HG02981 (cell line): ENCODE measurements around the gene CCDC57.
"Not testable (repeated sequence)": the region's sequence is repeated elsewhere in the genome, so short reads cannot be mapped to it uniquely, and the experiment has no call there.

Experiments
- ATAC-seq: cut with Tn5 transposase; IDR thresholded peaks from one replicate; pipeline ENCODE4 v1.9.1; 2021; ENCODE audit warnings: mild to moderate bottlenecking, moderate library complexity; ENCODE audit not compliant: unreplicated experiment

The CCDC57 gene

DNA sequence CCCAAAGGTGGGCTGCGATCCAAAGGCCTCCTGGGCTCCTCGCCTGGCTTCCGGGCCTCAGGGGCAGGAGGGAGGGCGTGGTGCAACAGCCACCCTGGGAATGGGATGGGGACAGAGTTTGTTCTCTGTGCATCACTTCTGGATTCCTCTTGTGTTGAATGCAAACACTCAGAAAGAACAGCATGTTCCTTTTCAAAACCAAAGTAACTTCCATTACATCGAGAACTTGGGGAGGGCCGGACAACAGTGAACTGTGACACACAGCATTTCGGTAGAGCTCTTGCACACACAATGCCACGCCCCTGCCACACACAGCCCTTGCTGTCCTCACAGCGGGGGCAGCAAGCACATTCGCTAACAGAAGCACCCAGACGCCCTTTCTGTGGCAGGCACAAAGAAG lies 78.5 kb downstream of the CCDC57 start:
- no peak for ATAC-seq

DNA sequence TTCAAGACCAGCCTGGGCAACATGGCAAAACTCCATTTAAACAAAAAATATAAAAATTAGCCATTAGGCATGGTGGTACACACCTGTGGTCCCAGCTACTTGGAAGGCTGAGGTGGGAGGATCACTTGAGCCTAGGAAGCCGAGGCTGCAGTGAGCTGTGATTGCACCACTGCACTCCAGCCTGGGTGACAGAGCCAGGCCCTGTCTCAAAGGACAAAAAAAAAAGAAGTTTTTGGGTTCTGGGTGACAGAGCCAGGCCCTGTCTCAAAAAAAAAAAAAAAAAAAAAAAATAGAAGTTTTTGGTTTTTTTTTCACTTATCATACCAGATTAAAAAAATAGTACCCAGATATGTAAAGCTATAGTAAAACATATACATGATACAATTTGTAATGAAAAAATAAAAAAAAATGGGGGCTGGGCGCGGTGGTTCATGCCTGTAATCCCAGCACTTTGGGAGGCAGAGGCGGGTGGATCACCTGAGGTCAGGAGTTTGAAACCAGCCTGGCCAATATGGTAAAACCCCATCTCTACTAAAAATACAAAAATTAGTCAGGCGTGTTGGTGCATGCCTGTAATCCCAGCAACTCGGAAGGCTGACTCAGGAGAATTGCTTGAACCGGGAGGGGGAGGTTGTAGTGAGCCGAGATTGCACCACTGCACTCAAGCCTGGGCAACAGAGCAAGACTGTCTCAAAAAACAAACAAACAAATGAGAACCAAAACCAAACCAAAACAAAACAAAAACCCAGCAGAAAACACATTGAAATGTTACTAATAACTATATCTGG lies 79.3 kb downstream of the CCDC57 start:
- not testable (repeated sequence) for ATAC-seq

DNA sequence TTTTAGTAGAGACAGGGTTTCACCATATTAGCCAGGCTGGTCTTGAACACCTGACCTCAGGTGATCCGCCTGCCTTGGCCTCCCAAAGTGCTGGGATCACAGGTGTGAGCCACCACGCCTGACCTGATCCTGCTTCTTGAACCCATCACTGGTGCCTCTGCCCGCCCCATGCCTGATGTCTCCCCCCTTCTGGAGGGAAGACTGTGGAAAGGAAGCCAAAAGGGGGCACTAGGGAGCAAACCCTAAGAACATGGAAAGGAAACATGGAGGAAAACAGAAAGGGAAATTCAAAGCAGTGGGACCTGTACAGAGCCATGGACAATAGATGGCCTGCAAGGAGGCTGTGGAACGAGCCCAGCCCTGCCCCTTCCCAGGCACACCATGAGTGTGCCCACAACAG lies 83.5 kb downstream of the CCDC57 start:
- no peak for ATAC-seq

DNA sequence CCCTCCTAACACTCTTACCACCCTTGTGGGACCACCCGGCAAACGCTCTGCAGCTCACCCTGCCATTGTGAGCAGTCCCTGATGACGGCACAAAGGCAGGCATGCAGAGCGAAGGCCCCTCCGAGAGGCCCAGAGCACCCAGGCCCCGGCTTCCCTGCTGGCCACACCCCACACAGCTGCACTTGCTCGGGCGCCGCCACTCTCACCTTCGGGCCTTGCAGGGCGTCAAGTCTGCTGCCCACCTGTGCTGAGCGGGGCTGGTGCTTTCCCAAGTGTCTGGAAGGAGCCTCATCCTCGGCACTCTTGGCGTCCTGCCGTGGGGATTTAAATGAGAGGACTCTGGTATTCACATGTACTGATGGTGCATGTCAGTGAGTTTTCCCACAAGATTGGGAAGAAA lies 84.4 kb downstream of the CCDC57 start:
- no peak for ATAC-seq

DNA sequence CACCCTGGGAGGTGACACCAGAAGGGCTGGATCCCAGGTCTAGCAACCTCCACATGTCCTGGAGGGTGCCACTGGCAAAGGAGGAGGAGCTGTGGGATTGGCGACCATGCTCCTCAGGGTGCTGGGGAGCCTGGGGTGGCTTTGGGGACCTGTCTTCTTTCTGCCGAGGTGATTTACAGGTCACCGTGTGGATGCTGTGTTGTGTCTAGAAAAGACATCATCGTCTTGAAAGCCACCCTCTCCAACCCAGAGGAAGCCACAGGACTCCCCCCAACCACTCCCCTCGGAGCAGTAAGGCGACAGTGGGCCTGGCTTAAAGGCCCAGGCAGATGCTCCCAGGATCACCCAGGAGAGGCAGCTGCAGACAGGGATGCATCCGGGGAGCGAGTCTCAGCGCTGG lies 84.9 kb downstream of the CCDC57 start:
- no peak for ATAC-seq

DNA sequence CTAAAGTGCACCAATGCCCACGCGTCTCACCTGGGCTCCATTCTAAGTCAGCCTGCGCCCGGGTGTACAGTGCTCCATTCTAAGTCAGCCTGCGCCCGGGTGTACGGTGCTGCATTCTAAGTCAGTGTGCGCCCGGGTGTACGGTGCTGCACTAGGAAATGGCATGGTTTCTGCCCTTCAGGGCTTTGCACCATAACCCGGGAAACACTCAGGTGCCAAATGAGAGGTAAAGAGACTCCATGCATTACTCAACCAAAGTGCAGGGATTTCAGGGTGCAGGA lies 85.4 kb downstream of the CCDC57 start:
- no peak for ATAC-seq

DNA sequence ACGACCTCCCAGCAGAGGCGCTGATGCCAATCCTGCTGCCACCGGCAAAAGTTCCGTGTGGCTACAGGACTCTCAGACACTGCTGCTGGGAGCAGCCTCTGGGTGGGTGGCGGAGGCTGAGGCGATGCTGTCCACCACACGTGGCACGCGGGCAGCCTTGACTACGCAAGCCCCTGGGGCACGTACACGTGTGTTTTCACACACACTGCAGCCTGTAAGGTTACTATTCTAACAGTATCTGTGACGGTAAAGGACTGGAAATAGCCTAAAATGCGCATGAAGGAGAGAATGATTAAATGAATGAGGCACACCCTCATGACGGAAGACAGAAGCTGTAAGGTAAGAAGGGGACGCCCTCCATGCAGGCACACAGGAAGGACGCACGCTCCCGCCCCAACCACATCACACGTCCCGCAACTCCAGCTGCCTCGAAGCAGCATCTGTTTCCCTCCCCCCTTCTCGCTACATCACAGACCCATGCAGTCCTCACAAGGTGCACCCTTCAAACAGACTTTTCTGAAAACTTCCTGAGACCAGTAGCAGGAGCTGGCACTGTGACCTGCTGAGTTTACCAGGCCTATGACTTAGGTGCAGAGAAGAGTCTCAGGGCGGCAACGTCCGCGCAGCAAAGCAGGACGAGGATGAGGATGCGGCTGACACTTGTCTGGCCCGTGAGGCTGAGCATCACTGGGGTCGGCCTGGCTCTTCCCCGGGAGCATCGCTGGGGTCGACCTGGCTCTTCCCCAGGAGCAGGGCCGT lies 85.9 kb downstream of the CCDC57 start:
- ATAC-seq: no peak

DNA sequence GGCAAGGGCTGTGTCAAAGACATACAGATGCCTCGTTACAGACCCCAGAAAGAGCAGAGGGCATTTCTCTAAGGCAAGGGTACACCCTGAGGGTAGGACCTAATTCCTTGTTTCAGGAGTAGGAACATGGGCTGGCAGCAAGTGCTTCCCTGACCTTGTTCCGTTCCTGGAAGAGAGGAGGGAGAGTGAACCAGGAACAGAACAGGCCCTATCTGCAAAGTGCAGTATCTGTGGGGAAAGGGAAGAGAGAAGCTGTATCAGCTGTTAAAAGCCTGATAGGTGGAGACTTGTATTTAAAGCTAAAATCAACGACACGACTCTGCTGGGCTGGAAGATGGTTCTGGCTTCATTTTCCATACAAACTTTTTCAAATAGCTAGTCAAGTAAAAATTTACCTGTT lies 88.5 kb downstream of the CCDC57 start:
- no peak for ATAC-seq

DNA sequence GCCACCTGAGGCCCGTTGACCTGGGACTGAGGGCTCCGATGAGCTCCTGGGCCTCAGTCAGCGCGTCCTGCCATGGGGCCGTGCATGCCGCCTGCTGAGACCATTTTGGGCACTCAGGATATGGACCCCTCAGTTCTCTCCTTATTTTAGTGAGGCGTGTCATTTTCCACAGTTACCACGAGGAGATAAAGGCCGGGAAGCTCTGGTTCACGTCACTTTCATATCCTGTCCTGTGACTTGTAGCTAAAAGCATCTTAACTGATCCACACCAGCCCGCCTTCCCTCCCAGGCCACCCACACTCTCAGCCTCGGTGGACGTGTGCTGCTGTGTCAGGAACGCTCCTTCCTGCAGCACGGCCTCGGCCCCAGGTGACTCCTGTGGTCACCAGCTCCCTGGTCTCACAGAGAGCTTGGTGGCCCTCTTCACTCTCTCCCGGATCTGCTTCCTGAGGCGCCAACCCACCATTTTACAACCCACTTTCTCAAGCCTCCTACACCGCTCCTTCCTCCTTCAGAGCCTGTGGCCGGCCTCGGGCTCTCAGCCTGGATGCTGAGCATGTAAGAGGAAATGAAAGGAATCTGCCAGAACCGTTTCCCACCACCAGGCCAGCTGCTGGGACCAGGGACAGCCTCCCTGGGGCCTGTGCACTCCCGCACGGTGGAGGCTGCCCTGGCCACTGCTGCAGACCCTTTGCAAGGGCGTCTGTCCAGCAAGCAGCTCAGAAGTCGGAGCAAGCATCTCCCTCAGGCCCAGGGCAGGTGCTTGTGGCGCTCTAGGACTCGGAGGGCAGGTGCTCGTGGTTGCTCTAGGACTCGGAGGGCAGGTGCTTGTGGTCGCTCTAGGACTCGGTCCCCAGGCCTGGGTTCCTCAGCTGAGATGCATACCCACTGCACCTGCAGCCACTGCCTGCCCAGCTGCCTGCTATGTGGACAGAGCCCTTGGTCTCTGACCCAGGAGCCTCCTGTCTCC lies 90.7 kb downstream of the CCDC57 start:
- no peak for ATAC-seq

DNA sequence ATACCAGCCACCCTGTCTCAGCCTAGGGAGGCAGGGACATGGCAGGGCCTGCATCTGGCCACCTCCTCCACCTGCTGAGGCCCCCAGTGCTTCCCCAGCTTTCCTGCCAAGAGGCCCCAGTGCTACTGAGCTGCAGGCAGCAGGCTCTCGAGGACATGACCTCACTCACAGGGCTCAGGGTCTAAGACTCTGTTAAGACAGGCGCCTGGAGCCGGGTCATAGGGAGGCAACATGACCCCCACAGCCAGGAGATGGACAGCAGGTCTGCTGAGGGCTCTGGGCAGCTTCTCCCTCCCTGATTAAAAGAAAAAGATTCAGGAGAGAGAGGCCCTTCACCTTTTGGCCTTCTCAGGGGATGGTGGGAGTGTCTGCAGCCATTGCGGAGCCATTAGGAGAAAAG lies 91.4 kb downstream of the CCDC57 start:
- no peak for ATAC-seq

DNA sequence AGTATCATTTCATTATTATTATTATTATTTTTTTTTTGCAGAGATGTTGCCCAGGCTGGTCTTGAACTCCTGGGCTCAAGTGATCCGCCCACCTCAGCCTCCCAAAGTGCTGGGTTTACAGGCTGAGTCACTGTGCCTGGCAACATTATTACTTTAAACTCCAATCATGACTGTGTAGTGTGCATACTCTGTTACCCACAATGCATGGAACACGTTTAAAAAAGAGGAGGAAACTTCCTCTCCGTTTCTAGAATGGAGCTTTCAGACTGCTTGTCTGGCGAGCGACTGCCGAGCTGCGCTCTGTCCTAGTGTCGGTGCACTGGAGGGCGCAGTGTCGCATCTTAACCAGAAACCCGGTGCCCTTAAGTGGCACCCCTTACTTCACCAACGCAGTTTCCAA lies 92.5 kb downstream of the CCDC57 start:
- ATAC-seq: no peak

DNA sequence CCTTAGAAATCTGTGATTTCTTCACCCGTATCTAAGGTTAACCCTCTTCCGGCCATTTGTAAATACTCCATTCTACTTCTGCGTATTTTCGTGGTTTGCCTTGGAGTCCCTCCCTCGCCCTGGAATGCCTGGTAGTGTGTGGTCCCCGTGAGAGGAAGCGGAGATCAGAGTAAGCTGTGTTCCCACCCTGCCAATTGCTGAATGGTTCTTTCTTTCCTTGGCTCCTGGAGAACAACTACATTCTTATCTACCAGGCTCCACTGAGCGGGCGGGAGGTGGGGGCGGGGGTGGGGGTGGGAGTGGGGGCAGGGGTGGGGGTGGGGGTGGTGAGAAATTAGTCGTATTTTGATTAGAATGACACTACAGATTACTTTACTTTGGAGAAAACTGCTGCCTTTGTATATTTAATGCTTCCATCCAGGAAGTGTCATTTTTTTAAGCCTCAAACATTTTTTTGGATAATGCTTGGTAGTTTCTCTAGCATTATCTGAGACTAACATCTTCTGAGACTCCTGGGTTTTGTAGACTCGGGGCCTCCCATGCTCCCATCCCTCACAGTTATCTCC lies 93.7 kb downstream of the CCDC57 start:
- ATAC-seq: no peak

DNA sequence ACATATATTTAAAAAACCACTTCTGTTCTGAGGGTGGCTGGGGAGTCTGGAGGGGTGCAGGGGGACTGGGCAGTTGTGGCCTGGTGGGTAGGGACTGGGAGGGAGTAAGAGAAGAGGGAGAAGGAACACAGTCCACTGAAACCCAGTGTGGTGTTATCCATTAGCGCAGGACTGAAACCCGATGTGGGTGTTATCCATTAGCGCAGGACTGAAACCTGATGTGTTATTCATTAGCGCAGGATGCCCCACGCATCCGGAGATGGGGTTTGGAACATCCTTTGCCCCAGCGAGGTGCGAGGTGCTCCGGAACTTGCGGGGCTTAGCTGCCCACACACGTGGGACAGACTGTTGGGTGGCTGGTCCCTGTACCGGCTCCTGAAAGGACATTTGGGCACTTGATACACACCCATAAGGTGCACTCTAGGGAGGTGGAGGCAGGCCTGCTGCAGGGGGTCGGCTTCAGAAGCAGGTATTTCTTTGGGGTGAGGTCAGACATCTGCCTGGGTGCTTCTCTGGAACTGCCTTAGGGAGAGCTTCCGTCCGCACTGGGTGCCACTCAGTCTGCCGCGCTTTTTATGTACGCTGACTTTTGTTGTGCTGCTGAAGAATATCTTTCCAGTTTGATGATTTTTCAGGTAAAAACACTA lies 94.4 kb downstream of the CCDC57 start:
- no peak for ATAC-seq

DNA sequence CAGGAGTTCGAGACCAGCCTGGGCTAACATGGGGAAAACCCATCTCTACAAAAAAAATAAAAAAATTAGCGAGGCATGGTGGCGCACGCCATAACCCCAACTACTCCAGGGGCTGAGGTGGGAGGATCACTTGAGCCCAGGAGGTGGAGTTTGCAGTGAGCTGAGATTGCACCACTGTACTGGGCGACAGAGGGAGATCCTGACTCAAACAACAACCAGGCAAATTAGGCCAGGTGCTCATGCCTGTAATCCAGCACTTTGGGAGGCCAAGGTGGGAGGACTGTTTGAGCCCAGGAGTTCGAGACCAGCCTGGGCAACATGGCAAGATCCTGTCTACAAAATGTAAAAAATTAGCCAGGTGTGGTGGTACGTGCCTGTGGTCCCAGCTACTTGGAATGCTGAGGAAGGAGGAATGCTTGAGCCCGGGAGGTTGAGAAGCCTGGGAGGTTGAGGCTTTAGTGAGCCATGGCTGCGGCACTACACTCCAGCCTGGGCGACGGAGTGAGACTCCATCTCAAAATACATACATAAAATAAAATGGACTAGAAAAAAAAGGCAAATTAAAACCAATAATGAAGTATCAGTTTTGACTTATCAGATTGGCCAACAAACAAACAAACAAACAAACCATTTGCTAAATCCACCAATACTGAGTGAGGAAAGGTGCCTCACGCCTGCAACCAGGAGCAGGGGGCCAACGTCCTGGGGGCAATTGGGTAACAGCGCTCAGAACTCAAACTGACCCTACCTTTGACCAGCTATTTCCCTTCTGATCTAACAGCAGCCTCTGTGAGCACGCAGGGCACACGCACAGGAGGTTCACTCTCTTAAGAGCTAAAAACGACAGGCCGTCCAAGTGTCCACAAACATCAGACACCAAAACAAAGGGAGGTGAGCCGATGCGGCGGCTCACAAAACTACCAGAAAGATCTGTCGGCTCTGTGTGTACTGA lies 95.2 kb downstream of the CCDC57 start:
- ATAC-seq: no peak

DNA sequence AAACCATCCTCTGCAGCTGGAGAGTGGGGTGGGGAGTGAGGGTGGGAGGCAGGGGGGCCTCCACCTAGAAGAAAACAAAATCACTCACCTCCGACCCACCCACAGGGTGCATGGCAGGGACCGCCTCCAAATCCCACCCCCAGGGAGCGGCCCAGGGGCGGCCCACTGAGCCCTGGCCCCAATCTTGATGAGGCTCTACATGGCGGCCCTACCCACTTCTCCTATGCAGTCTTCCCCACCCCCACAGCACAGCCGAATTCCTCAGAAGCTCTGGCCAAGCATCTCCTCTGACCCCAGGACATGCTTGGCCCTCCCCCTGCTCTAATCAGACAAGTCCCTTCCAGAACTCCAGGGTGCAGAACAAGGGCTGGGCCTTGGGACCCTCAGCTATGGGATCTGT lies 96.4 kb downstream of the CCDC57 start:
- ATAC-seq: no peak

DNA sequence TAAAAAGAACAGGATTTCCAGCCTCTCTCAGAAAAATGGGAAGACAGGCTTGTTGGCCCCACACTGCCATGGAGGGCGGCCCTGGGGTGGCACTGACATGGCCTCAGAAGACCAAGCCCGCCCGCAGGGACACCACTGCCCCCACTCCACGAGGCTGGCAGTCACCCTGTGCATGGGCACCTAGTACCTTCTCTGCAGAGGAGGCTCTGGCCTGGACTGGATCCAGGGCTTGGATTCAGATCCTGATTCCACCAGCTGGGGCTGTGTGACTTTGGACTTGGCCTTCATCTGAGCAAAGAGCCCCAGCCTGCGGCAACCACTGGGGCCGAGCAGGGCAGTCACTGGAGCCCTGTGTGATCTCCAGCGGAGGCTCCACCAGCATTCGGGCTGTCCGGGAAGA lies 97.8 kb downstream of the CCDC57 start:
- ATAC-seq: no peak

DNA sequence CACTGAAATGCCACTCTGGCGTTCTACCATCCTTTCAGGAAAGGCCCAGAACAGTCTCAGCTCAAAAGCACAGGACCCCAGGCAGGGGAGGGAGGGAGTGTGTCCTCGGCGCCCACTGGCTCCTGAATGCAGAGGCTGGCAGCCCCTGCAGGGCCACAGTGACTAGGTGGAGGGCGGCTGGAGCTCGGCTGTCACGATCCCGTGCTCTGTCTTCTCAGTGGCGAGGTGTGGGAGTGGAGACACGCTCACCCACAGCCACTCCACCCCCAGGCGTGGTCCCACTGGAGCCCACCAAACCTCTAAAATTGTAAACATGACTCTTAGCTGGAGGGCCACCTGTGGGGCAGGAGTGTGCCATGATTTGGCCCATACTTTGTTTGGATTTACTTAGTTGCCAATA lies 98.2 kb downstream of the CCDC57 start:
- no peak for ATAC-seq

DNA sequence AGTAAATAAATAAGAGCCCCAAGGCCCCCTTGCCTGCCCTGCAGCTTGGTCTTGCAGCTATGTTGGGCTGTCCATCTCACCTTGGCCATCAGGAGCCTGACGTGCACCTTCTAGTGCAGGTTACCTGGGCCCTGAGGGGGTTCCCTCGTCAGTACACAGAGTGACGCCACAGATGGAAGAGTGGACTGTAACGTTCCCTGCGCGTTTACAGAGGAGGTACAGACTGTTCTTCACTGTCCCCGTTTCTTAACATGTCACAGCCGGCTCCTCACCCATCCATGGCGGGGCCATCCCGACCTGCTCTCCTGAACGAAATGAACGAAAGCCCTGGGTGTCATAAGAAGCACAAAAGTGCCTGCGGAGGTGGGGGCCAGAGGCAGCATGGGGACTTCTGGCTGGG lies 98.7 kb downstream of the CCDC57 start:
- ATAC-seq: no peak

DNA sequence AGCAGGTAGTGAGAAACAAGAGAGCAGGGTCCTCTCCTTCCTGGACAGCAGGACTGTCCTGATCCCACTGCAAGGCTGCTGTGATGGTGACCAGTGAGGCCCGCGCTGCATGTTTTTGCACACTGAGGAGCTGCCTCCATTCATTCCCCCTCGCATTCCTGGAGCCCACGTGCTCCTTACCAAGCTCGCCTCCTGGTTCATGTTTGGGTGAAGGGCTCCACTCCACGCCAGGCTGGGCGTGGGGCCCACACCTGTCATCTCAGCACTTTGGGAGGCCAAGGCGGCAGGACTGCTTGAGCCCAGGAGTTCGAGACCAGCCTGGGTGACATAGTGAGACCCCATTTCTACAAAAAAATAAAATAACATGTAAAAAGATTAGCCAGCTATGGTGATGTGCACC lies 99.2 kb downstream of the CCDC57 start:
- no peak for ATAC-seq

DNA sequence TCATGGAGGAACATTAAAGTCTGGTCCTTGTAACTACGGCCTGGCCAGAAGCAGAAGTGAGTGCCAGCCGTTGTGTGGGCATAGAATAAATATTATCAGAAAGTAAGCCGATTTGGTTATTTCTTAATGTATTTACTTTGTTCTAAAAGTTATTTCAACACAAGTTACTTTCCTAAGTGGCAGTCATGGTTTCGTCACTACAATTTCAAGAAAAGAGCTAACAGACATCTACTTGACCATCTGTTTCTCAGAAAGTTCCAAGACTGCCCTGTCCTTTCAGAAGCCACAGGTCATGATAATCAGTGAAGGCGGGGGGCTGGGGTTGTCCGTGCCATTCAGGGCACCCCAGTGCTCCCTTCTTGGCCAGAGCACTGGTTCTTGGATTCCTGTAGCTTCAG lies 99.7 kb downstream of the CCDC57 start:
- no peak for ATAC-seq
